ENCODE data around the gene PEG3. TPM values are rescaled to one million over a fixed set of nuclear protein-coding genes. Genes with fewer than 3 reads are reported as not detected.

The PEG3 gene
- total and polyA plus RNA-seq, 2 of the 4 experiments (the other 2 are of a cell fraction), result not detected

DNA sequence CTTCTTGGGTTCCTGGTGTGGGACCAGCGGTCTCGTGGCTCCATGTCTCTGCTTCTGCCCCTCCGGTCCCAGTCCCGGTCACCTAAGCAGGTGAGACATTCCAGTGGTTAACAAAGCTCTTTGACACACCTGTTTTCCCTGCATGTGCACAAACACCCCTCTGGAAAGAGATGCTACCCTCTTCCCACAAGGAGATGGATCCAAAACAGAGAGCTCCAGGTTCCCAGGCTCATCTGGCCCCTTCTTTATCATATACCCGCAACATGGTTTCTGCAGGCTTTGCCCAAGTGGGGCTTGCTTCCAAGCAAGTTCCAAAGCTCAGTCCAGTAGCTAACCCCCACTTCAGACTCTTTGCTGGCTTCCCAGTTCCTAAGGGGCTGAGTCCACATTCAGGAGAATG, 17.8 kb downstream of the PEG3 start:
- no CpG with 5 or more reads among the region's 5 CpGs for WGBS, 2 experiments (ENCODE audit: extremely low coverage in 2 of 2, insufficient read length in 1 of 2)
- H3K9me1 ChIP-seq (ENCODE audit: insufficient read depth, low read length), result no peaks in the 10 kb centered on the region

More for the DNA sequence above, 17.8 kb downstream of the PEG3 start:
- Histone ChIP-seq H3K9ac (ENCODE audit: low read depth, low read length) (no peak overlapping the region), H3K18ac (ENCODE audit: low read depth, low read length) (no peak overlapping the region), H3K79me1 (ENCODE audit: low read depth in 1 of 2, low read length in 2 of 2) (no peaks in the 10 kb centered on the region), H3K23ac (ENCODE audit: low read depth, low read length) (no peak overlapping the region), H4K8ac (ENCODE audit: low read depth in 2 of 2, low read length in 2 of 2) (no peak overlapping the region), H4K20me1 (ENCODE audit: insufficient read depth, low read length) (no peaks in the 10 kb centered on the region), H3K27me3 (ENCODE audit: control insufficient read depth, insufficient read depth, low read length) (no peaks in the 10 kb centered on the region), H2AK9ac (replicated peaks; ENCODE audit: low read depth, low read length, poor library complexity) (no peak overlapping the region), H3K9me3 (ENCODE audit: control insufficient read depth, insufficient read depth, low read length) (peaks cover 53% of the 10 kb centered on the region), H3K4me2 (ENCODE audit: low read depth, low read length) (no peak overlapping the region), H2BK20ac (ENCODE audit: low read depth, low read length) (no peak overlapping the region), H2BK15ac (ENCODE audit: low read depth, low read length) (no peak overlapping the region), H2BK120ac (ENCODE audit: low read depth, low read length) (no peak overlapping the region), H3K4me3 (ENCODE audit: insufficient read depth, low read depth, low read length) (no peak overlapping the region), H2AK5ac (ENCODE audit: low read depth, low read length) (no peak overlapping the region), H2AFZ (replicated peaks; ENCODE audit: low read length, poor library complexity) (no peak overlapping the region), H3K4me1 (ENCODE audit: control insufficient read depth, insufficient read depth, low read length) (no peaks in the 10 kb centered on the region), H3K14ac (replicated peaks; ENCODE audit: low read depth, low read length) (no peak overlapping the region), H3K4ac (ENCODE audit: low read depth, low read length) (no peak overlapping the region), H4K91ac (ENCODE audit: insufficient read depth, low read depth, low read length) (no peak overlapping the region), H4K5ac (ENCODE audit: low read depth, low read length) (no peak overlapping the region), H2BK5ac (ENCODE audit: low read depth, low read length, poor library complexity, severe bottlenecking) (no peak overlapping the region), H3K36me3 (ENCODE audit: control insufficient read depth, insufficient read depth, low read length) (no peaks in the 10 kb centered on the region), H3K56ac (ENCODE audit: extremely low read depth, insufficient read depth, low read length) (no peak overlapping the region), H3K27ac (ENCODE audit: insufficient read depth, low read length) (no peak overlapping the region)
- TF ChIP-seq RCOR1 (IDR thresholded peaks at IDR 0.05; ENCODE audit: insufficient replicate concordance, low read length) (no peak), CEBPB (IDR thresholded peaks at IDR 0.05; ENCODE audit: low read depth, low read length) (no peak), POLR2A (IDR thresholded peaks at IDR 0.05; ENCODE audit: low read depth, low read length) (no peak), MAFK (IDR thresholded peaks at IDR 0.05; ENCODE audit: low read depth, low read length) (no peak), CTCF (conservative IDR thresholded peaks at IDR 0.05; ENCODE audit: low read depth, low read length) (no peak), CHD1 (IDR thresholded peaks at IDR 0.05; ENCODE audit: low read depth, low read length) (no peak), NFE2L2 (IDR thresholded peaks at IDR 0.05; ENCODE audit: low read depth, low read length) (no peak), MXI1 (IDR thresholded peaks at IDR 0.05; ENCODE audit: borderline replicate concordance, low read depth, low read length) (no peak), FOS (IDR thresholded peaks at IDR 0.05; ENCODE audit: low read depth, low read length) (no peak), RFX5 (IDR thresholded peaks at IDR 0.05; ENCODE audit: low read depth, low read length) (no peak), SMC3 (IDR thresholded peaks at IDR 0.05; ENCODE audit: low read depth, low read length) (no peak), RAD21 (IDR thresholded peaks at IDR 0.05; ENCODE audit: low read length) (no peak), BHLHE40 (IDR thresholded peaks at IDR 0.05; ENCODE audit: low read depth, low read length) (no peak)
- TF ChIP-seq, protein P1, sequence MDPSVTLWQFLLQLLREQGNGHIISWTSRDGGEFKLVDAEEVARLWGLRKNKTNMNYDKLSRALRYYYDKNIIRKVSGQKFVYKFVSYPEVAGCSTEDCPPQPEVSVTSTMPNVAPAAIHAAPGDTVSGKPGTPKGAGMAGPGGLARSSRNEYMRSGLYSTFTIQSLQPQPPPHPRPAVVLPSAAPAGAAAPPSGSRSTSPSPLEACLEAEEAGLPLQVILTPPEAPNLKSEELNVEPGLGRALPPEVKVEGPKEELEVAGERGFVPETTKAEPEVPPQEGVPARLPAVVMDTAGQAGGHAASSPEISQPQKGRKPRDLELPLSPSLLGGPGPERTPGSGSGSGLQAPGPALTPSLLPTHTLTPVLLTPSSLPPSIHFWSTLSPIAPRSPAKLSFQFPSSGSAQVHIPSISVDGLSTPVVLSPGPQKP (IDR thresholded peaks at IDR 0.05; ENCODE audit: borderline replicate concordance, low read depth, low read length), result no peak
- TF ChIP-seq, protein P2, sequence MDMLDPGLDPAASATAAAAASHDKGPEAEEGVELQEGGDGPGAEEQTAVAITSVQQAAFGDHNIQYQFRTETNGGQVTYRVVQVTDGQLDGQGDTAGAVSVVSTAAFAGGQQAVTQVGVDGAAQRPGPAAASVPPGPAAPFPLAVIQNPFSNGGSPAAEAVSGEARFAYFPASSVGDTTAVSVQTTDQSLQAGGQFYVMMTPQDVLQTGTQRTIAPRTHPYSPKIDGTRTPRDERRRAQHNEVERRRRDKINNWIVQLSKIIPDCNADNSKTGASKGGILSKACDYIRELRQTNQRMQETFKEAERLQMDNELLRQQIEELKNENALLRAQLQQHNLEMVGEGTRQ (IDR thresholded peaks at IDR 0.05; ENCODE audit: low read depth, low read length), result no peak
- in situ Hi-C loops (cut with MboI; ENCODE audit: low sequenced_read_pairs), result no loop called here
- intact Hi-C loops (cut with micrococcal nuclease), result no loop called here
- ATAC-seq (ENCODE audit: low read depth) (no peak), DNase-seq (no peak)
- BruUV-seq (replicated peaks), result no TSS peak
- dilution Hi-C loops (cut with HindIII; ENCODE audit: low sequenced_read_pairs, unreplicated experiment), result no loop called here
- ChIA-PET POLR2A (ENCODE audit: unreplicated experiment) (no interaction called here), CTCF (no interaction called here)

Measured in IMR-90 (cell line).